Measurements from ENCODE around the gene ZBTB17.

Gene ZBTB17

GRCh38 chr1:15945832-15946448, 30.0 kb downstream of the ZBTB17 start:
- no peak overlapping the region for H3K4me3 ChIP-seq (replicated peaks; ENCODE audit: insufficient read depth, low read length)
- no peaks in the 10 kb centered on the region for H3K27me3 ChIP-seq (ENCODE audit: insufficient read depth, poor library complexity, severe bottlenecking)
- H3K27ac ChIP-seq (replicated peaks), result no peak overlapping the region
- no peak for TF ChIP-seq SPI1 (IDR thresholded peaks at IDR 0.05; ENCODE audit: borderline replicate concordance, low read depth)
- no peak for TF ChIP-seq CTCF (IDR thresholded peaks at IDR 0.05; ENCODE audit: insufficient read depth, low read length)
- TF ChIP-seq GABPA (IDR thresholded peaks at IDR 0.05; ENCODE audit: low read depth), result no peak
- TF ChIP-seq REST (IDR thresholded peaks at IDR 0.05; ENCODE audit: insufficient replicate concordance, low read depth), result no peak
- TF ChIP-seq POLR2AphosphoS5 (IDR thresholded peaks at IDR 0.05; ENCODE audit: low read depth), result no peak
- no peak for DNase-seq (ENCODE audit: low read depth in 1 of 2, low spot score in 1 of 2)

- no peak for TF ChIP-seq GABPA (IDR thresholded peaks at IDR 0.05; ENCODE audit: low read depth)
- no peak for TF ChIP-seq SPI1 (IDR thresholded peaks at IDR 0.05; ENCODE audit: borderline replicate concordance, low read depth)
- TF ChIP-seq REST (IDR thresholded peaks at IDR 0.05; ENCODE audit: insufficient replicate concordance, low read depth), result no peak
- TF ChIP-seq POLR2AphosphoS5 (IDR thresholded peaks at IDR 0.05; ENCODE audit: low read depth), result no peak
- no peak for TF ChIP-seq CTCF (IDR thresholded peaks at IDR 0.05; ENCODE audit: insufficient read depth, low read length)
- H3K4me3 ChIP-seq (replicated peaks; ENCODE audit: insufficient read depth, low read length), result no peak overlapping the region
- no peaks in the 10 kb centered on the region for H3K27me3 ChIP-seq (ENCODE audit: insufficient read depth, poor library complexity, severe bottlenecking)
- no peak for DNase-seq (ENCODE audit: low read depth in 1 of 2, low spot score in 1 of 2)
- no peak overlapping the region for H3K27ac ChIP-seq (replicated peaks)
Observed at GRCh38 chr1:15945011-15945831, 30.7 kb downstream of the ZBTB17 start.

- TF ChIP-seq GABPA (IDR thresholded peaks at IDR 0.05; ENCODE audit: low read depth), result no peak
- TF ChIP-seq CTCF (IDR thresholded peaks at IDR 0.05; ENCODE audit: insufficient read depth, low read length), result no peak
- Histone ChIP-seq H3K27me3 (ENCODE audit: insufficient read depth, poor library complexity, severe bottlenecking) (no peaks in the 10 kb centered on the region), H3K27ac (replicated peaks) (no peak overlapping the region), H3K4me3 (replicated peaks; ENCODE audit: insufficient read depth, low read length) (no peak overlapping the region)
- DNase-seq (ENCODE audit: low read depth in 1 of 2, low spot score in 1 of 2), result no peak
Observed at GRCh38 chr1:15944308-15945010, 31.4 kb downstream of the ZBTB17 start.
